GM21423 (cell line): ENCODE measurements around the gene BRINP2.

Source experiments
- ATAC-seq: cut with Tn5 transposase; IDR thresholded peaks from one replicate; pipeline ENCODE4 v1.9.1; 2021; ENCODE audit warnings: mild to moderate bottlenecking, moderate library complexity; ENCODE audit not compliant: unreplicated experiment

BRINP2 gene

DNA sequence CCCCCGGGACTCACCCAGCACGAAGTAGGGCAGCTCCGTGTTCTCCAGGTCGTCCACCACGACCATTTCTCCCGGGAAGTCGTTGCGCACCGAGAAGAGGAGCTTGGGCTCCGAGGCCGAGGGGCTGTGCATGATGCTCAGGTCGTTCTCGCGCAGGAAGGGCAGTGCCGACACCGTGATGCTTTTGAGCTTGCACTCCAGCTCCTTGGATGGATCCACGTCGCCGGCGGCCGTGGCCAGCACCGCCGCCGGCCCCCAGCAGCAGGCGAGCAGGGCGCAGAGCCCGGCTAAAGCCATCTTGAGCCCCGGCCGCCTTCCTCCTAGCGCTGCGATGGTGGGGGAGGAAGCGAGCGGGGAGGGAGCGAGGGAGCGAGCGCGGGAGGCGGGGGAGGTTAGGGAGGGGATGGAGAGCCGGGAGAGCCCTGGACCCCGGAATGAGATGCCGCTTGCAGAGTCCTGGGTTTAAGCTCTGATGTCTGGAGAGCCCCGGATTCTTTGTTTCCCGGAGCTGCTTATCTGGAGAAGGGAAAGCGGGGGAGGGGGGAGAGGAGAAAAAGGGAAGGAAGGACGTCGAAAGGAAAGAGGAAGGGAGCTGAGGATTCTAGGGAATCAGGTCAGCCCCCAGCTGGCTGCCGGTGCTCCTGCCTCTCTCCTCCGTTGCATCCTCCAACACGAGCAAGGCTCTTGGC is 6.2 kb upstream of the BRINP2 start, which contains the start of gene ASTN1:
ASTN1 (minus strand) TSS at position 333 of the 689 bp plus-strand sequence; CDS start at position 297, 36 bp downstream.
- ATAC-seq = no peak

DNA sequence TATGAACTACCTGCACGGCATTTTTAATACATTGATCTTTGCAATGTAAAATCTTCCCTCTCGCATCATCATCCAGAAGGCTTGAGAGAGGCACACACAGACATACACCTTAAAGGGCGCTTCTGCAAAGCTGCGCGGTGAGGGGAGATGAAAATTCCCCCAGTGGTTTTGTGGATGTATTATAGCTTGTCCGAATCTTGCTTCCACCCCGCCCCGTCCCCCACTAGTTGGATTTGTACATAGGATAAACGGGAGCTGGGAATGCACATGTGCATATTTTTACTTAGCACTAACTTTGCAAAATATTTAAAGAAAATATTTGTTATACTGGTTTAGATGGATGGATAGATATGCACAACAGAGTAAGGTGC is 5.7 kb upstream of the BRINP2 start:
- no peak for ATAC-seq

DNA sequence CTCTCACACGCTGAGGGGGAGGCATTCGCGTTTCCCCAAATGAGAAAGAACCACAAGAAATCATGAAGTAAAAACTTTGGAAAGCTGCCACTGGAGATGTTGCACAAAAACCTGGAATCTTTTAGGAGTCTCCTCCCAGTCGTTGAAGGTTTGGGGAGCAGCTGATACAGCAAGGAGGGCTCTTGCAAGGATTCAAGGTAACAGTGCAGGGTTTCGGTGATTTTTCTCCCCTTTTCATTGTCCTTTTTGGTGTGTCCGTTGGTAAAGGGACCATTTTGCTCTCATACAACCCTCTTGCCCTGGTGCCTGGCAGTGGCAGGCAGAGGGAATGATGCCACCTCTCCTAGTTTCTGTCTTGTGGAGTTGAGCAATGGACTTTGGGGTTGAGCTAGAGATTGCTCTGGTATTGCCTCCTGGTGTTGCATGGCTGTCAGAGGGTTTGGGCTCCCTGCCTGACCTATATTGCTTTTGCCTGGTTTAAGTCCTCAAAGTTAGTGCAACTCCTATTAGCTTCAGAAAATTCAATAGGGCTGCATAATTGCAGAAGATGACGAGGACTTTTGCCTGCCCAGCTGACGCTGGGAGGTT is 872 bp downstream of the BRINP2 start:
- ATAC-seq = no peak

DNA sequence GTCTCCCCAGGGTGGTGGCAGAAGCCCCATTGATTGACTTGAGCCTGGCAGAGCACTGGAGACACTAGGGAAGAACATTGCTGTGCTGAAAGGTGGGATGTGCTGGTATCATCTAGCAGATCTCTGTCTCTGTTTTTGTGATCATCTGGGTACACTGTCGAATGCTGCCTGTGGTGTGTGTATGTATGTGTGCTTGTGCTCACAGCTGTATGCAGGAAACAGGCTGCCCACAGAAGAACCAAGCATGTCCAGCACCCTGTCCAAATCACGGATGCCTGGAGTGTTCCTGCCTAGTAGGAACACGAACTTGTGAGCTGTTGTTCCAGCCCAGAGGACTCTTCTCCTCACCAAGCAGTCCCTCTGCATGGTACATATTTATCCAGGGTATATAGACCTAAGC is 1.5 kb downstream of the BRINP2 start:
- no peak for ATAC-seq

DNA sequence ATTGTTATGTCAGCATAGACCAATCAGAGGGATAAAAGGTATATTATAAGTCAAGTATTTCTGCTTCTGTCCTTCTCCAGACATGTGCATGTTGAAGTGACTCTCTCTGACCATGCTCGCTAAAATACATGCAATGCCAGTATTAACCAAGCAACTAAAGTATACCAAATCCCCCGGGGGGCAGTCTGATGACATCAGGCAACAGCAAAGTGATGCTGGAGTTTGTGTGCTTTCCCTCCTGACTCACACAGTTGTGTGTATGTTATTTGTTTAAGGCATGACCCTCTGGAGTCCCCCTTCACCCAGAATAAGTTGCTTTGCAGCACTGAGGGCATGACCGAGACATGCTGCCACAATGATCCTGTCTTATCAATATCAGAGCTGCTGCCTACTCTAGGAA is 2.1 kb downstream of the BRINP2 start:
- ATAC-seq = no peak

DNA sequence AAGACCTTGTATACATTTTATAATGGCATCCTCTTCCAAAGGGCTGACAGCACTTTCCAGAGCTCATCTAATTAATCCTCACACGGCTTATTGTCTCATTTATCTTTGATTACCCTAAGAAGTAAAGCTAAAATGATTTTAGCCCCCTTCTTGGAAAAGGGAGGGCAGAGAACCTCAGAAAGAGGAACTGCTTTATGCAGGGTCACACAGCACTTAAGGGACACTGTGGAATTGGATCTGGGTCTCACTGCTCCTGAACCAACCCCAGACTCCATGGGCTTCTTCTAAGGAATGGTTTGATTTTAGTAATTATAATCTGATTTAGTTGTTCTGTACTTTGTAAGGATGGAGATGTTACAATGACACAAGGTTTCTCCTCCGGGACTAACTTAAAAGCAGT is 3.2 kb downstream of the BRINP2 start:
- ATAC-seq = no peak

DNA sequence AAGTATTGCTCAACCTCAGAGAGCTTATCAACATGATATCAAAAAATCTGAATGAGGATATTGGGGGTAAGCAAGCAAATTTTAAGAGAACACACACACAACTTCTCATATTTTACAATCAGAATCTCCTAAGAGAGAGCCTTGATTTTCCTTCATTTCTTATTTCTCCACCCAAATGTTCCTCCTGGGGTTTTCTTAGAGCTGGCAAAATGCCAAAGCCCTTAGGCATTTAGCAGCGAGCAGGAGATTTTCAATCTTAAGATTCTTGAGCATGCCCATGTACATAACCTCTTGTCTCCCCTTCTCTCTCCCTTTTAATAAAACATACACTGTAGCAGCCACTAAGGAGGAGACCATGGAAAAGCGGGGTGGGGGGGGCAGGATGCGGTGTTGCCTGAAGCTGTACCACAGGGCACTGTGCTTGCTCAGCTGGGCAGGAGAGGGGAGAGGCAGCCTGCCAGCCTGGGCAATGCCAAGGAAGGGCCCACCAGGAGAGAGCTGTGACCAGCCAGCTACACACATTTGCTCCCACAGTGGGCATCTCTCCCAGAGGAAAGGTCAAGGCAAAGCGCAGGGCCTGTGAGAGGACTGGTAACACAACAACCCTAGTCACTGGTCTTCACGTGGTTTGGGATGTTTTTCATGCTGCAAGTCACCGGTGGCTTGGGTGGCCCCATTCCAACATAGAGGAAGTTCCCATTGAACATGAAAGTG is 4.3 kb downstream of the BRINP2 start:
- no peak for ATAC-seq

DNA sequence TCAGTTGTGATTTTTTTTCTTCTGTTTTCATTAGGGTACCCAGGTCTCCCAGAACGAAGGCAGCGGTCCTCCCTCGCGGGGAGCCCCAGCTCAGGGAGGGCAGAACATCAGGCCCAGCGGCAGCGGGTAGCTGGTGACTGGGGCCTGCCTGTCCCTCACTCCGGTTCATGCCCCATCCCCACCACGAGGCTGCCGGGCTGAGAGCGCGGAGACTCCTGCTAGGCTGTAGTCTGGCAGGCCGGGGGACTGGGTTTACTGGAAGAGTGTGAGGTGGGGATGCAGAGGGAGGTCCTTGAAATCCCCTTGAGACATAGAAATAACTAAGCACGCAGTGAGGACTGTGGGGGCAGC is 10.5 kb downstream of the BRINP2 start:
- no peak for ATAC-seq

DNA sequence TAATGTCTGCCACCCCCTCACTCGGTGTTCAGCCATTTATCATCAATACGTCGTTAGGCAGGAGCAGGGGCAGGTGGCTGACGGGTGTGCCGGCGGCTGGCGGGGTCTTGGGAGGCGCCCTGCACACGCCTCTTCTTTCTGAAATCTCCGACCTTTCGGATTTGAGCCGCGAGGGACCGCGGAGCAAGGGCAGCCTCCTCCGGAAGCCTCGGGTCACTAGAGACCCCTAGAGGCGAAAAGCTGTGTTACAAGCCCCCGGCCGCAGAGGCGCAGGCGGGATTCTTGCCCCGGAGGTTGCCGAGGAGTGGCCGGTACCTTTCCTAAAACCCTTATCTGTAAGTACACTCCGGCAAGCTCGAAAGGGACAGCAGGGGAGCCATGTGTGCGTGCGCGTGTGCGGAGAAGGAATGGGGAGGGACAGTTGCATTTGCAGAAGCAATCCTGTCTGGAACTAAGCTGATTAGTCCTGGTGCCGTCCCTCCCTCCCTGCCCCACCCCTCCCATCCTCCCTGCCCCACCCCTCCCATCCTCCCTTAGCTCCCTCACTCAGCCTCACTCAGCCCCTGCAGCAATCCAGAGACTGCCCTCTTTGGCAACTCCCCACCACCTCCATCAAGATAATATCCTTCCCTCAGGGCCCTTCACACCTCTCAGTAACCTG is 11.0 kb downstream of the BRINP2 start:
- peak; percentile 97 for ATAC-seq

DNA sequence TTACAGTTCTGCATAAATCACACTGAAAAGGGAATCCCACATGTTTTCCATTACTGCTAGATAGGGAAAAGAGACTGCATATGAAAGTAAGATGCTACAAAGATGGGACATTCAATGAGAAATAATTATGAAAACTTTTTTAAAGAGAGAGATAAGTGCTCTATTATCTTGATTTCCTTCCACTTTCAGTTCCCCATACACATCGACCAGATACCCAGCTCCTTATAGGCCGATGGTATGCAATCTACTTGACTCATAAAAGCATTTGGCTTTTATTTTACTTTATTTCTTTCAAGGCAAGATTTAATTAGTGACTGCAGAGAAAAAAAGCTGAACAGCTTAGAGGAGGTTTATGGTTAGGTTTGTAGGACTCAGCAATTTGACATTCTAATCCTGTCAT is 13.1 kb downstream of the BRINP2 start:
- no peak for ATAC-seq

DNA sequence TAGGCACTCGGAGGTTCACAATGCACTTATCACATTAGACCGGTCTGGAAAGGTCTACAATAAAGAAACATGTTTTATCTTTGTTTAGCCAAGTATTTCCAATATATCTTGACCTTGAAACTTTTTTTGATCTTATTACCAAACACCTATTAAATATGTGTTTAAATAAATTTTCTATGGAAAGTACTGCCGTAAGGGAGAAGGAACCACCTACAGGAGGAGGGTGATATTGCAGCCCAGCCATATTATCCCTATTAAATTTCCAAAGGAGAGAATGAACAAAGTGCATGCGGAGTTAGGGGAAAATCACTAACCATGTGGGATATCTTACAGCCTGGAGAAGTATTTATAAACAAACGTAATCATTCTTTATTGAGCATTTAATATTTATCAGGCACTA is 14.5 kb downstream of the BRINP2 start:
- ATAC-seq = no peak

DNA sequence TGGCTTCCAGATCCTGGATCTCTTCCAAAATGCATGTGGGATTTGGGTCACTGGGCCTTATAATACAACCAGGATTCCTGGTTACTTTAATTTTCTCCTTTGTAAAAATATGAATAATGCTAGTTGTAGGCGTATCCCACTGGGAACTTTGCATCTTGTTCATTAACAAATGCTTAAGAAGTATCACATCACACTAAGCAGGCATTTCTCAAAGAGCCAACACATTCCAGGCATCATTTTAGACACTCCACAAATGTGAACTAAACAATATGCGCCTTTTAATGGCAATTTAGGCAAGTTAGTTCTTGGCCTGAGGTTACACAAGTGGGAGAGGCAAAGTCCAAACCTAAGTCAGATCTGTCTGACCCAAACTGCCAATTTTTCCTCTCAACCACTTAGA is 15.9 kb downstream of the BRINP2 start:
- ATAC-seq = no peak

DNA sequence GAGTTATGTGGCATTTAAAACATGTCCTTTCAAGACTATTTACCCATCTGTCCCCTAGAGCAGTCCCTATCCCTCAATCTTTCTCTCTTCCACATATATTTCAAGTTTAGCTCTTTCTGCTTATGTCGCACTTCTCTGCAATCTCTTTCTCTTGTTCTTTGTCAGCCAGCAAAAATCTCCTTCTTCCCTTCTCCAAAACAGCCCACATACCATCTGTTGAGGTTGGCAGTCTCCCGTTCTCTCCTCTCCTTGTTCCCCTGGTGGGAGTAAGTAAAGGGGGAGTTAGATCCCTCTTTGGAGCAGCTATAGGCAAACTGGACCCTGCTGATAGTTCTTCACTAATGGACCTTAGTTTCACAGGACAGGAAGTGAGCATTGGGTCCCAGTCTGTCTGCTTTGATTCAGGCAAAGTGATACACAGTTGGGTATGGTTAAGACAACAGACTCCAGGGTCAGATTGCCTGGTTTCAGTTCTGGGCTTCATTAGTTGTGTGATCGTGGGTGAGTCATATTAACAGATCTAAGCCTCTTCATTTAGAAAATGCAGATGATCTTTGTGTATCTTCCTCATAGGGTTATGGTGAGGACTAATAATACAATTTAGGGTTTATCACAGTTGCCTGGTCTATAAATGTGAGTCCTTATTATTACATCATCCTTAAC is 19.7 kb downstream of the BRINP2 start:
- no peak for ATAC-seq

DNA sequence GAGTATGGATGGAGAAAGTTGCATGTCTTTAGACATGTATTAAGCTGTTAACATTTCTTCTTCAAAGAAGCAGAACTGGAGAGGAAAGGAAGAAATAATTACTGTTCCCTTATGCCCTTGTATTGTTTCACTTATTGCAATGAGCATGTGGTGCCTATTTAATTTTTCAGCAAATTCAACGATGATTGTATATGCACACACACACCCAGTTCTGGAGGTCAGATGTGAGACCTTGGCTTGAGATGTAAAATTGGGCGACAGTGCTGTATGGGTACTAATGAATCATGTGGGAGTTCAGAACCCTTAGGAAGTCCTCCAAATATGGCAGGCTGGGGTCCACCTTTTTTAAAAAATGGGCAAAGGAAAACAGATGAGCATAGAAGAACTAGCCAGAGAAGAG is 27.5 kb downstream of the BRINP2 start:
- no peak for ATAC-seq

DNA sequence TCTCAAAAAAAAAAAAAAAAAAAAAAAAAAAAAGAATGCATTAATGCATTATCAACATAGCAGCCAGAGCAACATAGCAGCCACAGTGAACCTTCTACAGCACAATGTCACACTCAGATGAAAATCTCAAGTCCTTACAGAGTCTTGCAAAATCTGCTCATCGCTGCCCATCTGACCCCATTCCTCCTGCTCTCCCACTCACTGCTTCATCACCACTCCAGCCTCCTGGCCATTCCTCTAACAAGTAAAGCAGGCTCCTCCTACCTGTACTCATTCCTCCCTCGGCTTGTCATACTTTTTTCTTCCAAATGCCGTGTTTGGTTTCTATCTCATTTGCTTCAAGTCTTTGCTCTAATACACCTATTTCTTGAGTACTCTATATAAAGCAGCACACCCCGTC is 29.5 kb downstream of the BRINP2 start:
- no peak for ATAC-seq

DNA sequence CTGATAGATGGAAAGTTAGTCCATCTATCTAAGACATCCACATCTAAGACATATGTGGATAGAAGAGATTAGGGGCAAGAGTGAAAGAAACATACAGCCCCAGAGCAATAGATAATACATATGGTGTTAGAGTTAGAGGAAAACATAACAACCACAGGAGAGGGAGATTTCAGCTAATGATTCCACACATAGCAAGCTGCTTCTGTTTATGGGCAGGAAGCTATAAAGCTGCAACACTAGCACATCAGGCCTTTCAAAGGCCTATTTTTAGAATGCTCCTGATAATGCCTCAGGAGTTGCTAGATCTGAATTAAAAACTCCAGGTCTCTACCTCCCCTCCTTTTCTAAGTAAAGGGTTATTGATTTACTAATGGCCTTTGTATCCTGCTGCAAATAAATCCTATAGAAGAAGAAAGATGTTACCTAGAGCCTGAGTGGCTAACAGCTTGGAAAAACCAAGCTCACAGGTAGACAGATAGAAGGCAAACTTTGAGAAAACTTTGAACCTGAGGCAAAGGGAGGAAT is 36.1 kb downstream of the BRINP2 start:
- ATAC-seq = no peak

DNA sequence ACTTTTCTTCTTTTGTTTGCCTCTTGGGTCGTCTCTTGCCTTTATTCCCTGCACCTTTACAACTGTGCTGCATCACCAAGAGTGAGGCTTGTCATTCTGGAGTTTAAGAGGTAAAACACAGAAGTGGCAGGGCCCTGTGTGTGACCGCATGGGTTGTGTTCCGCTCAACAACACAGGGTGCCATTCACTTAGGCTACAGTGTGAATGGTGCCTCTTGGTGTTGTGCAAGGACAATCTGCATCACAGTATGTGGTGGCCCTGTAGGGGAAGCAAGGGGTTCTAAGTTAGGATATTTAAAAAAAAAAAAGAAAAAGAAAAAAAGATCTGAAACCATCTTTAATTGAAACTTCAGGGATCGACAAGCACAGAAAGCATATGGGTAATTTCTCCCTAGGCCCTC is 38.2 kb downstream of the BRINP2 start:
- no peak for ATAC-seq

DNA sequence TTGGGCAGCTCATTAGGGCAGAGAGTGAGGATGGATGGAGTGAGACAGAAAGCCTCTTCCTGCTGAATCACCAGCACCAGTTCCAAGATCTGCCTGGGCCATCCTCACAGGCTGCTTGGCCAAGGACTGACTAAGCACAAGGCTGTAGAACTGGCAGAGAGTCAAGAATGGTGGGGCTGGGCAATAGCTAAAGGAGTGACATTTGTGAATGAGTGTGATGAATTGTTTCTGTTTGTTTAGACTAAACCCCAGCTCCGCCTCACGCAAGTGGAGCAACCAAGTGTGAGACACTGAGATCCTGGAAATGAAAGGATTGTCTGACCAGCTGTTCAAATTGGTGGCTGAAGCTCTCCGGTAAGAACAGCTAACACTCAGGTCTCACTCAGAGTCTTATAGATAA is 38.6 kb downstream of the BRINP2 start:
- no peak for ATAC-seq

DNA sequence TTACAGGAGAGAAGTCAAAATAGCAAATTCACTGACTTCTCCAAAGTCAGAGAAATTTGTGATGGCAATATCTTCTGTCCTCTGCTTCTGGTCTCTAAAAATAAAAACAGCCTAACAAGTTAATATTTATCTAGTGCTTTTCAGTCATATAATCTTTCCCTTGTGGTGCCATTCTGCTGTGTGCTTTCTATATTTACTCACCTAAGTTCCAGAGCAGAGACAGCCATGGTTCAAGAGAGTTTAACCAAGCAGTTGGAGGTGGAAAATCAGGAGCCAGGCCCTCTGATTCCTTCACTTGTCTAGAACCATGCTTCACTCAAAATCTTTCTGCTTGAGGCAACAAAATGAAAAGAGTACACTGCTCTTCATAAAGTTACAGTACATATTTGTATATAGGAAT is 39.3 kb downstream of the BRINP2 start:
- no peak for ATAC-seq

DNA sequence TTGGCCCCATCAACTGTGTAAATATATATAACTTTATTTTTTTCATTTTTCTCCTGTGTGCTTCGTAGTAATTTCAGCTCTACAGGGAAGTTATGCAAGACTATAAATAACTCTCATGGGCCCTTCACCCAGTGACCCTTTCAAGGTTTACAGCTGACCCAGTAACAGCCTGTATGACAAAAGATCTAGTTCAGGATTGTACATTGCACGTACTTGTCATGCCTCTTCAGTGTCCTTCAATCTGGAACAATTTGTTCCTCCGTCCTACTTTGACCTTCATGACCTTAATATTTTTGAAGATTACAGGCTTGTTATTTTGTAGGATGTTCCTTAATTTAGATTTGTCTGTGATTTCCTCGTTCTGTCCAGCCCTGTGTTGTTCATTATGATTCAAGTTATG is 40.5 kb downstream of the BRINP2 start:
- no peak for ATAC-seq

DNA sequence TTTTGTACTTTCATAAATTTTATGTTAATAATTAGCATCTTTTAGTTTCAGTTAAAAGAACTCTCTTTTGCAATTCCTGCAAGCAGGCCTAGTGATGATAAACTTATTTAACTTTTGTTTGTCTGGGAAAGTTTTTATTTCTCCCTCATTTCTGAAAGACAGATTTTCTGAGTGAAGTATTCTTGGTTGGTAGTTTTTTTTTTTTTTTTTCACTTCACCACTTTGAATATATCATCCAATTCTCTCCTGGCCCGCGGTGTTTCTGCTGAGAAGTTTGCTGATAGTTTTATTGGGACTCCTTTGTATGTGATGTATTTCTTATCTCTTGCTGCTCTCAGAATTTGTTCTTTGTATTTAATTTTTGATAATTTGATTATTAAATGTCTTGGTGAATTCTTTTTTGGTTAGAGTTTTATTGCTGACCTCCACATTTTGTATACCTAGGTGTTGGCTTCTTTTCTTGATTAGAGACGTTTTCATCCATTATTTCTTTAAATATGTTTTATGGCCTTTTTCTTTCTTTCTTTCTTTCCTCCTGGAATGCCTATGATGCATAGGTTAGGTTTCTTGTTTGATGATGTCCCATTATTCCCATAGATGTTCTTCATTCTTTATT is 45.9 kb downstream of the BRINP2 start:
- ATAC-seq = no peak
